Ishikawa (cell line): ENCODE measurements around the gene ZNF689.

Experiments used
- CEBPB ChIP-seq: IDR thresholded peaks from 2 replicates; pipeline ENCODE4 v1.6.1; 2012
- CREB1 ChIP-seq: IDR thresholded peaks from 2 replicates; pipeline ENCODE4 v1.6.1; 2012; ENCODE audit warnings: low read depth
- EGR1 ChIP-seq: IDR thresholded peaks from 2 replicates; pipeline ENCODE4 v1.6.1; 2012
- EP300 ChIP-seq: IDR thresholded peaks from 2 replicates; pipeline ENCODE4 v1.6.1; 2012; ENCODE audit warnings: borderline replicate concordance
- FOXM1 ChIP-seq: IDR thresholded peaks from 2 replicates; pipeline ENCODE4 v1.6.1; 2012; ENCODE audit warnings: low read depth, borderline replicate concordance
- MAX ChIP-seq: IDR thresholded peaks from 2 replicates; pipeline ENCODE4 v1.6.1; 2012
- NFIC ChIP-seq: IDR thresholded peaks from 2 replicates; pipeline ENCODE4 v1.6.1; 2012
- RAD21 ChIP-seq: IDR thresholded peaks from 2 replicates; pipeline ENCODE4 v1.6.1; 2012; ENCODE audit warnings: low read depth
- TAF1 ChIP-seq: IDR thresholded peaks from 2 replicates; pipeline ENCODE4 v1.6.1; 2012; ENCODE audit warnings: low read depth, mild to moderate bottlenecking
- TCF12 ChIP-seq: IDR thresholded peaks from 2 replicates; pipeline ENCODE4 v1.6.1; 2012; ENCODE audit warnings: low read depth
- TEAD4 ChIP-seq: IDR thresholded peaks from 2 replicates; pipeline ENCODE4 v1.6.1; 2012
- YY1 ChIP-seq: IDR thresholded peaks from 2 replicates; pipeline ENCODE4 v1.6.1; 2012; ENCODE audit warnings: low read depth
- ZBTB7A ChIP-seq: IDR thresholded peaks from 2 replicates; pipeline ENCODE4 v1.6.1; 2012; ENCODE audit warnings: low read depth
- TF ChIP-seq, protein P1 (sequence below): IDR thresholded peaks from 2 replicates; pipeline ENCODE4 v1.6.1; 2012
- TF ChIP-seq, protein P2 (sequence below): IDR thresholded peaks from 2 replicates; pipeline ENCODE4 v1.6.1; 2012; ENCODE audit warnings: low read depth, mild to moderate bottlenecking

The ZNF689 gene

GRCh38 chr16:30623536-30624283 is 13.5 kb upstream of the ZNF689 start:
- TF ChIP-seq, protein P1, sequence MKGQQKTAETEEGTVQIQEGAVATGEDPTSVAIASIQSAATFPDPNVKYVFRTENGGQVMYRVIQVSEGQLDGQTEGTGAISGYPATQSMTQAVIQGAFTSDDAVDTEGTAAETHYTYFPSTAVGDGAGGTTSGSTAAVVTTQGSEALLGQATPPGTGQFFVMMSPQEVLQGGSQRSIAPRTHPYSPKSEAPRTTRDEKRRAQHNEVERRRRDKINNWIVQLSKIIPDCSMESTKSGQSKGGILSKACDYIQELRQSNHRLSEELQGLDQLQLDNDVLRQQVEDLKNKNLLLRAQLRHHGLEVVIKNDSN = no peak
- TF ChIP-seq ZBTB7A (no peak), MAX (no peak), RAD21 (no peak), CREB1 (no peak), TEAD4 (no peak), EGR1 (no peak)
- TF ChIP-seq, protein P2, sequence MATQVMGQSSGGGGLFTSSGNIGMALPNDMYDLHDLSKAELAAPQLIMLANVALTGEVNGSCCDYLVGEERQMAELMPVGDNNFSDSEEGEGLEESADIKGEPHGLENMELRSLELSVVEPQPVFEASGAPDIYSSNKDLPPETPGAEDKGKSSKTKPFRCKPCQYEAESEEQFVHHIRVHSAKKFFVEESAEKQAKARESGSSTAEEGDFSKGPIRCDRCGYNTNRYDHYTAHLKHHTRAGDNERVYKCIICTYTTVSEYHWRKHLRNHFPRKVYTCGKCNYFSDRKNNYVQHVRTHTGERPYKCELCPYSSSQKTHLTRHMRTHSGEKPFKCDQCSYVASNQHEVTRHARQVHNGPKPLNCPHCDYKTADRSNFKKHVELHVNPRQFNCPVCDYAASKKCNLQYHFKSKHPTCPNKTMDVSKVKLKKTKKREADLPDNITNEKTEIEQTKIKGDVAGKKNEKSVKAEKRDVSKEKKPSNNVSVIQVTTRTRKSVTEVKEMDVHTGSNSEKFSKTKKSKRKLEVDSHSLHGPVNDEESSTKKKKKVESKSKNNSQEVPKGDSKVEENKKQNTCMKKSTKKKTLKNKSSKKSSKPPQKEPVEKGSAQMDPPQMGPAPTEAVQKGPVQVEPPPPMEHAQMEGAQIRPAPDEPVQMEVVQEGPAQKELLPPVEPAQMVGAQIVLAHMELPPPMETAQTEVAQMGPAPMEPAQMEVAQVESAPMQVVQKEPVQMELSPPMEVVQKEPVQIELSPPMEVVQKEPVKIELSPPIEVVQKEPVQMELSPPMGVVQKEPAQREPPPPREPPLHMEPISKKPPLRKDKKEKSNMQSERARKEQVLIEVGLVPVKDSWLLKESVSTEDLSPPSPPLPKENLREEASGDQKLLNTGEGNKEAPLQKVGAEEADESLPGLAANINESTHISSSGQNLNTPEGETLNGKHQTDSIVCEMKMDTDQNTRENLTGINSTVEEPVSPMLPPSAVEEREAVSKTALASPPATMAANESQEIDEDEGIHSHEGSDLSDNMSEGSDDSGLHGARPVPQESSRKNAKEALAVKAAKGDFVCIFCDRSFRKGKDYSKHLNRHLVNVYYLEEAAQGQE = no peak

GRCh38 chr16:30622455-30623032 is 12.4 kb upstream of the ZNF689 start:
- no peak for TF ChIP-seq RAD21
- no peak for TF ChIP-seq TAF1
- TF ChIP-seq MAX = no peak
- no peak for TF ChIP-seq TCF12
- no peak for TF ChIP-seq CREB1
- TF ChIP-seq, protein P2 = no peak
- TF ChIP-seq NFIC = no peak
- no peak for TF ChIP-seq EP300
- TF ChIP-seq ZBTB7A = no peak
- TF ChIP-seq CEBPB = no peak
- TF ChIP-seq EGR1 = no peak
- no peak for TF ChIP-seq YY1
- no peak for TF ChIP-seq FOXM1
- TF ChIP-seq TEAD4 = no peak
- TF ChIP-seq, protein P1 = no peak

DNA sequence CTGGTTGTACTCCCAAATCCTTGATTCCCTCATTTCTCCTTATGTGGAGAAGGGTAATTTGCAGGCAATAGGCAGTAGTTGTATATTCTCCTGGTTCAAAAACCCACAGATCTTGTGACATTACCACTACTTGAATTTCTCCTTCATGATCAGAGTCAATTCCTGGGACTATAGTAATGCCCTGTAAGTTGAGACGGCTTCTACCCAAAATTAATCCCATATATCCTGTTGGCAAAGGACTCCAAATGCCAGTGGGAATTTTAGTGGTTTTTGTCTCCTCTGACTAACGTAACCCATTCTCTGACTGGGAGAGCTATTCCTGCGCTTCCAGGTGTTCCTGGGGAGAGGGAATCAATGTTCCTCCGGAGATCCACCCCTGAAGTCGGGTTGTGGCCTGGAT is 11.6 kb upstream of the ZNF689 start:
- TF ChIP-seq EP300 (no peak), TAF1 (no peak), CEBPB (no peak), FOXM1 (no peak), YY1 (no peak), ZBTB7A (no peak), MAX (no peak), TEAD4 (no peak)

DNA sequence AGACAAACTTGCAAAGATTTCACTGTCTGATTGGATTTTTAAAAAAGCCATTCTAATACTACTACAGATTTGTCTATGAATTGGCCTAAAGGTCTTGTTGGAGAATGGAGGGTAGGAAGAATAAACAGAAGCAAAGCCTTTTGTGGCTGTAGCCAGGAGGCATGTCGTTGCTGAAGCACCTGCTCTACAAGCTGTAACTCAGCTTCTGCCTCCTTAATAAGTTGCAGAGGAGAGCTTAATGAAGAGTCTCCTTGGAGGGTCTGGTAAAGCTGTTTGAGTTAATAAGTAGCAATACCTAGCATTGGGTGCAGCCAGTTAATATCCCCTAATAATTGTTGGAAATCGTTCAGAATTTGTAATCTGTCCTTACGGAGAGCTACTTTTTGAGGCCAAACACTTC is 10.0 kb upstream of the ZNF689 start:
- no peak for TF ChIP-seq TAF1
- TF ChIP-seq, protein P2 = no peak
- no peak for TF ChIP-seq YY1
- TF ChIP-seq EGR1 = no peak
- TF ChIP-seq ZBTB7A = no peak
- no peak for TF ChIP-seq TCF12
- TF ChIP-seq MAX = no peak
